Ectodermal cell (in vitro differentiated cells): ENCODE measurements around the gene CXCR4. TPM values are rescaled to one million over a fixed set of nuclear protein-coding genes. Genes with fewer than 3 reads are reported as not detected.

Experiments
- H3K27ac ChIP-seq: 2 replicates; pipeline ENCODE4 v1.7.0; 2013; ENCODE audit warnings: mild to moderate bottlenecking, low read depth, low read length; ENCODE audit not compliant: insufficient read depth, poor library complexity, severe bottlenecking
- H3K27me3 ChIP-seq: 2 replicates; pipeline ENCODE4 v1.7.0; 2013; ENCODE audit warnings: mild to moderate bottlenecking, low read length; ENCODE audit not compliant: insufficient read depth, control insufficient read depth, poor library complexity, severe bottlenecking
- H3K36me3 ChIP-seq: one replicate; pipeline ENCODE4 v1.7.0; 2013; ENCODE audit warnings: low read length; ENCODE audit not compliant: control insufficient read depth, insufficient read depth
- H3K4me1 ChIP-seq: one replicate; pipeline ENCODE4 v1.7.0; 2013; ENCODE audit warnings: low read length; ENCODE audit not compliant: control insufficient read depth, insufficient read depth
- H3K4me3 ChIP-seq: 2 replicates; pipeline ENCODE4 v1.7.0; 2013; ENCODE audit warnings: low read depth, low read length, control low read depth; ENCODE audit not compliant: insufficient read depth
- H3K9me3 ChIP-seq: 2 replicates; pipeline ENCODE4 v1.7.0; 2013; ENCODE audit warnings: mild to moderate bottlenecking, low read length, moderate library complexity; ENCODE audit not compliant: control insufficient read depth
- WGBS, 2 experiments: methylation state at CpG; one replicate each; pipeline ENCODE4 v1.1.7; 2013; ENCODE audit warnings: missing lambda C conversion rate in 2 of 2; 5-methylcytosine and 5-hydroxymethylcytosine counted together
- polyA plus RNA-seq, 4 experiments: library from polyadenylated mRNA; stranded (reverse); fragments of 50-300 nt; gene quantifications; one replicate each; pipeline ENCODE4 v1.2.3, GENCODE V29; 2013

Gene CXCR4
- 37.7 TPM for polyA plus RNA-seq (2013, experiment 1 of 4)
- 41.4 TPM for polyA plus RNA-seq (2013, experiment 2 of 4)
- 37.7 TPM for polyA plus RNA-seq (2013, experiment 3 of 4)
- polyA plus RNA-seq (2013, experiment 4 of 4) = 53.4 TPM

GRCh38 chr2:136117909-136118818 is at the start of gene CXCR4:
CXCR4 (minus strand) TSS chr2:136118149; CDS start chr2:136118060, 89 bp downstream.
- Histone ChIP-seq H3K9me3 (no peaks in the 10 kb centered on the region), H3K4me3 (peak within 1 kb of the TSS; percentile 74), H3K36me3 (peaks cover 14% of the 10 kb centered on the region), H3K27me3 (peaks cover 32% of the 10 kb centered on the region), H3K4me1 (peaks cover 9% of the 10 kb centered on the region), H3K27ac (peak within 1 kb of the TSS; percentile 58)
- 0 to 1% methylated on average over 49 to 50 of the region's 50 CpGs for WGBS, 2 experiments

DNA sequence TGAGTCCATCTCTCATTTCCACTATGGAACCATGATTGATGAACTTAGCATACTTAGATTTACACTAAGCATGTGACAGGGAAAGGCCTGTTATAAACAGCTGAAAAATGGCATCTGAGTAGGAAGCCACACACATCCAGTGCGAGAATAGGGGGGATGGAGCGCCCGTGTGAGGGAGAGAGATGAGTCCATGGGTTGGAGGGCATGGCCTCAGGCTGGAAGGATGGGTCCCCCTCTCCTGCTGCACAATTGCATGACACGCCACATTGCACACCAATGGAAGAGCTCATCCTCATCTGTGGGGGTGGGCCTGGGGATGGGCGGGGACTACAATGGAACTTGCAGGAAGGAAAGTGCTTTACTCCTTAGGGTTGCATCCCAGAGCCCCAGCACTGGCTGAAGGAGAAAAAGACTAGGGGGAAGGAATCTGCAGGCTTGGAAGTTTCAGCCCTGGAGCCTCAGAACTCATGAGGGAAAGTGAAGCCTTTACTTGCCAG is 46.4 kb upstream of the CXCR4 start:
- no peaks in the 10 kb centered on the region for H3K27me3 ChIP-seq
- no peaks in the 10 kb centered on the region for H3K9me3 ChIP-seq
- no peak overlapping the region for H3K27ac ChIP-seq
- H3K36me3 ChIP-seq = no peaks in the 10 kb centered on the region
- 87% methylated on average over 5 of the region's 5 CpGs for WGBS, 2 experiments
- no peak overlapping the region for H3K4me3 ChIP-seq
- peaks cover 19% of the 10 kb centered on the region for H3K4me1 ChIP-seq

DNA sequence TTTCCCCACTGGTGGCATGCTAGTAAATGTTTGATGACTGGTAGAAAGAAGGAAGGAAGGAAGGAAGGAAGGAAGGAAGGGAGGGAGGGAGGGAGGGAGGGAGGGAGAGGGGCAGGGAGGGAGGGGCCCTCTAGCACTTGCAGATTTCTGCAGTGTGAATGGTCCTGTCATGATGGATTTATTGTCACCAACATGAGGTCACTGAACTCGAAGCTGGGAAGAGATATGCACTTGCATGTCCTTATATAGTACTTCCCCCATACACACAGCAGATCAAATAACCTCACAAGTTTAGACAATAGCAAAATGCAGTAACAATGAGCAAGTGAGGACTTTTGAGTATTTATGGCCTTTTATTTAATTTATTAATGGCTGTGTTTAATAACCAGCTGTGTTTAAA is 44.5 kb upstream of the CXCR4 start:
- Histone ChIP-seq H3K4me3 (no peak overlapping the region), H3K4me1 (peaks cover 5% of the 10 kb centered on the region), H3K27ac (no peak overlapping the region), H3K27me3 (no peaks in the 10 kb centered on the region), H3K9me3 (no peaks in the 10 kb centered on the region), H3K36me3 (no peaks in the 10 kb centered on the region)
- 50 to 88% methylated on average over 1 of the region's 1 CpG for WGBS, 2 experiments

GRCh38 chr2:136156411-136156810 is 38.5 kb upstream of the CXCR4 start:
- Histone ChIP-seq H3K9me3 (no peaks in the 10 kb centered on the region), H3K4me1 (peaks cover 3% of the 10 kb centered on the region), H3K27ac (no peak overlapping the region), H3K36me3 (no peaks in the 10 kb centered on the region), H3K27me3 (no peaks in the 10 kb centered on the region), H3K4me3 (no peak overlapping the region)
- WGBS, 2 experiments = 100% methylated on average over 1 of the region's 1 CpG; no CpG with 5 or more reads in 1 of the 2 experiments

DNA sequence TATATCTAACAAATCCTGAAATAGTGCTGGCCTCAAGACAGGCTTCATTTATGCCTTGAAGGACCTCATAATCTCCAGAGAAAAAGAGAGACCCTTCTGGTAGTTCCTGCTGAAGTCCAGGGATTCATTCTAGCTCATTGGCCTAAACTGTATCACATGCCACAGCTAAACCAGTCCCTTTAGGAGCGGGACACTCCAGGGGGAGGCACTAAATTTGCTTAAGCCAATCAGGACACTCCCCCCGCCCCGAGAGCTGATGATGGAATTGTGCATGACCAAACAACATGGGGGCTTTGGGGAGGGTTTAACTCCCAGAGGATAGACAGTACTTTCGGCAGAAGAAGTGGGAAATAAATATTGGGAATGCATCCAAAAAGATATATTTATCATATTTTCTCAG is 36.4 kb upstream of the CXCR4 start:
- no peaks in the 10 kb centered on the region for H3K9me3 ChIP-seq
- H3K27me3 ChIP-seq = no peaks in the 10 kb centered on the region
- no peak overlapping the region for H3K4me3 ChIP-seq
- no peak overlapping the region for H3K27ac ChIP-seq
- WGBS, 2 experiments = 93 to 96% methylated on average over 3 of the region's 4 CpGs
- no peaks in the 10 kb centered on the region for H3K36me3 ChIP-seq
- peaks cover 3% of the 10 kb centered on the region for H3K4me1 ChIP-seq

DNA sequence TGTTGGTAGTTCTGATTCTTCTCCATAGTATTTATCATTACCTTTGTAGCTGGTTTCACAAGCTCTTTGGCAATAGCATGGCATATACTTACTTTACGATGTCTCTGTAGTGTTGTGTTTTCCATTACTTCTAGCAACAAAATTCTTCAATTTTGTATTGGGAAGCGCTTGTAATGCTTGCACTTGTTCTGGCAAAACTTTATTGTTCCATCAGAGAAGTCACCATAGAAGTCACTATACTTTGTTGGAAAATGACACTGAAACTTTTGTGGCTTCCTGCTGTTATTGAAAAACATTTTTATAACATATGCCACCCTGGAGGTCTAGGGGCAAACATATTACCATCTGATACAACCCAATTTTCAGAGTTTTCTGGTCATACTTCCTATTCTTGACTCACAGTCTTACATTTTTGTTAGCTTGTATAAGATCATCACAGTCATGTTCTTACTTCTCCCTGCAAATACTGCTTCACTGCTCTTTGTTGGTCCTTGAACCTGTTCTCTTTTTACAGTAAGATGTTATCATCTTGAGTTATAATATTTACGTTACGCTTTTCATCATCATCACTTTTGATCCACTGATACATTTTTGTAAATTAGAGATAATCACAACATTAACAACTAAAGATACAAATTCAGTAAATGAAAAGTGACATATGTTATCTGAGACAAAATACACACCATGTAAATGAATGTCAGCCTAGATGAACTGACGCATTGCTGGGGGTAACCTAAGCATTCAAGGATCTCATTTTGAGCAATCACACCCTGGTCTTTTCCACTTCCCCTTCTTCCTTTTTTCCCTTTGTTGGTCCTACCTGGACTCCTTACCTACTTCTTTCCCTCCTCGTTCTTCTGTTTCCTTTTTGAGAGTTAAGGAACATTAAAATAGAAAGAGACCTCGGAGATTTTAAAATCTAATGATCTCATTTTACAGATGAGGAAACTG is 33.3 kb upstream of the CXCR4 start:
- 89 to 94% methylated on average over 5 to 7 of the region's 7 CpGs for WGBS, 2 experiments

DNA sequence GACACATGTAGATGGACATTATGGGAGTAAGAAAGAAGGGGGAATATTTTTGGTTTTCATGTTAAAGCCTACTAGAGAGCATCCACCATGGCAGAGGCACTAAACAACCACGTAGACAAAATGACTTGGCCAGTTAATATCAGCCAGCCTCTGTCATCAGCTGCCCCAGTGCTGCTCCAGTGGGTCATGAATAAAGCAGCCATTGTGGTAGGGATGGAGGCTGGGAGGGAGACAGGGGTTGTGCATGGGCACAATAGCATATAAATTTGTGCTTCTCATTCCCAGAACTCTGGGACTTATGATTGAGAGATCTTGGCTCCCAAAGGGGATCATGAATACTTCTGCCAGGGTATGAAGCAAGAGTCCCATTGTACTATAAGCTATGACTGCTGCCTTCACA is 31.1 kb upstream of the CXCR4 start:
- WGBS, 2 experiments = 0% methylated on average over 1 of the region's 1 CpG
- Histone ChIP-seq H3K27me3 (no peaks in the 10 kb centered on the region), H3K36me3 (no peaks in the 10 kb centered on the region), H3K4me1 (no peaks in the 10 kb centered on the region), H3K9me3 (no peaks in the 10 kb centered on the region), H3K27ac (no peak overlapping the region), H3K4me3 (no peak overlapping the region)

More for the DNA sequence above, 33.3 kb upstream of the CXCR4 start:
- Histone ChIP-seq H3K27ac (no peak overlapping the region), H3K36me3 (no peaks in the 10 kb centered on the region), H3K4me1 (no peaks in the 10 kb centered on the region), H3K9me3 (no peaks in the 10 kb centered on the region), H3K27me3 (no peaks in the 10 kb centered on the region), H3K4me3 (no peak overlapping the region)

- no peaks in the 10 kb centered on the region for H3K9me3 ChIP-seq
- no peaks in the 10 kb centered on the region for H3K4me1 ChIP-seq
- no peak overlapping the region for H3K27ac ChIP-seq
- no peaks in the 10 kb centered on the region for H3K27me3 ChIP-seq
- H3K36me3 ChIP-seq = no peaks in the 10 kb centered on the region
- H3K4me3 ChIP-seq = no peak overlapping the region
Observed at GRCh38 chr2:136146564-136146963, 28.6 kb upstream of the CXCR4 start.

DNA sequence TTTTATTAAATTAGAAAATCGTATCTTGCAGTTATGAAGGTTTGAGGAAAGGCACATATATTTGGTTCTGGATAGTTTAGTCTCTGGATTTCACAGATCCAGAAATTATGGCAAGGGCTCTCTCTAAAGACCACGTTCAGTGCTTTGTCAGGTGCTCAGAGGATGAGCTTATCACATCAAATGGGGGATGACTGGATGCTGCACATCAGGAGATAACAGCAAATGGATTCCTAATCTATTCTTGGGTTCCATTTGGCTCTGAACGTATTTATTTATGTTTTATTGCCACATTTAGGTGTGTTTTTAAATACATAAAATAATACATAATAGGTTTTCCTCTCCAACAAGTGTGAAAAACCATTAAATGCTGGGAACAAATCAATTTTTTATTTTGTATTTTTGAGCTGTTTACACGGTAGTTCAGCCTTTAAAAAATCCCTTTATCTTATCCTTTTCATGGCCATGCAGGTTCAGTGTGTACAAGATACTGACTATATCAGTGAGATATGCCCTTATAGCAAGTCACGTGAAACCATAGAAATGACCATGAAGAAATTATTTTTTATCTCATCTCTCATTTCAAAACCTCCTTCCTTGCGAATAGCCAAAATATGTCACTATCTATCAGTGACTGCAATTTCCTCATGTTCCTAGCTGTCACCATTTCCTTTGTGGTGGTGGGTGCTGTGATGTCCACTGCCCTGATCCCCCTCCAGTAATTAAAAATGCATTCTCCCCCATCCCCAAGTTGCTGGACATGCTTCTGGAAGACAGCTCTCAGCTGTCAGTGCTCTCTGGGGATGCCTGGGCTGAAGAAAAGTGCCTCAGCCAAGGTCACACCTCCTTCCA is 25.9 kb upstream of the CXCR4 start:
- Histone ChIP-seq H3K4me1 (no peaks in the 10 kb centered on the region), H3K27me3 (no peaks in the 10 kb centered on the region), H3K4me3 (no peak overlapping the region), H3K9me3 (no peaks in the 10 kb centered on the region), H3K36me3 (no peaks in the 10 kb centered on the region), H3K27ac (no peak overlapping the region)
- 90 to 96% methylated on average over 5 of the region's 6 CpGs for WGBS, 2 experiments
